COLO668 (cell line): ENCODE measurements around the gene LRIG3.

Experiments
- DNase-seq: peaks from one replicate; lab custom pipeline; 2025; ENCODE audit not compliant: unreplicated experiment; lab: John Stamatoyannopoulos, UW

The LRIG3 gene

DNA sequence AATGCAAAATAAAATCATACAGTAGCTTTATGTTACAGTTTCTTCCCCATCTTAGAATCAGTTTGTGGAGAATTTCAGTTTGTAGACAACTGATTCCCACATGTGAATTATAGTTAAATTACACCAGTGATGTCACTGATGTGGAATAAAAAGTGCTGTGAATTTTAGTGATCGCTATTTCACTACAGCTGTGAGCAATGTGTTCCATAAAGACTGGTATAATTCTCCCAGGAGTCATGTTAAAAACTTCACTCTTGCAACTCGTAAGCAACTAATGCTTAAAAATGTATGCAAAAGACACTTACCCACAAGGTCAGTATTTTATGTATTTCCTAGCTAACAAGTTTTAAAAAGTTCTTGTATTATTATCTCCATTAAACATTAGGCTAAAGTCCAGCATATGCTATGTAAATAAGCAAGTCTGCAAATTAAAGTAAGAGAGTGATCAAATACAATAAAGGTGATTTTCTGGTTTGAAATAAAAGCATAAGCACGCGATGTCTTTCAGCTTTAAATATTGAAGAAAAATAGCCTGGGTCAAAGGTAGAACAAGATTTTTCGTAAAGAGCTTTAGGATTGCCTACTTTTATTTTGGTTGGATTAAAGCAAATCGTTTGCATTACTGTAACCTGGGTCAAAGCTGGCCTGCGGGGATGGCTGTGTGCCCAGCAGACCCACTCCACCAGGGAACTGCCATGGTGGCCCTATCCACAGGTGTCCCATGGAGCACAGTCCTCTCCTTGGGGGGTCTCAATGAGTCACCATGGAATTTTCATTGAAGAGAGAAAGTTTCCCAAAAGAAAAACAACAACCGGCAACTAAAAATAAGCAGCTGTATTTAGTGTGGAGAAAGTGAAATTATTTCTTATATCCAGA is 12.7 kb upstream of the LRIG3 start:
- DNase-seq: no peak

DNA sequence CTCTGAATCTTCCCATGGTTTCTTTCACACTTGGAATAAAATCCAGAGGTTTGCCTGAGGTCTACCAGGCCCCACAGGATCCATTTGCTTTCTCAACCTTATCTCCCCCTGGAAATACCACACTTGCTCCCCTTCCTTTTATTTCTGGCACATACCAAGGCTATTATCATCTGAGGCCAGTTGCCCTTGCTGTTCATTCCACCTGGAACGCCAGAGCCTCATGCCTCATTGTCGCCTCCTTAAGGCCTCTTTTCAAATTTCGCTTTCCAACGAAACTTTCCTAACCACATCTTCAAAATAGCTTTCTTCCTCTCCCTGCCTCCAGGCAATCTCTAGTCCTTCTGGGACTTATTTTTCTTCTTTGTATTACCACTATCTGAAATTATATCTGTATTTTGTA is 11.2 kb upstream of the LRIG3 start:
- no peak for DNase-seq

- no peak for DNase-seq
Measured at GRCh38 chr12:58930770-58931324, 10.5 kb upstream of the LRIG3 start.

DNA sequence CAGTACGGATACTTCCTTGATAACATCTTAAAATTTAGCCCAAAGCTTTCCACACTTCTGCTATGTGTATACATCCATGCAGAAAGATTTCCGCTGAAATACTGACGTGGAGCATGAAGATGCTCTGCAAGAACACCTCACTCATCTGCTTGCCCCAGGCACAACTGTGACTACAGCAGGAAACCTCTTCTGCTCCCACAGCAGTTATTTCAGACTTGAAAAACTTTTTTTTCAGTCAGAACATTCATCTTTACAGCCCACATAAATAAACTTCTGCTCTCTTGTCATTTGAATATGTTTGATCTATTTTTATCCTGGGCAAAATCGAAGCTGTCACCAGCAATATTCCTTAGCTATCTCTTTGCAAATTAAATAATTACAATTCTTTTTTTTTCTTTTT is 6.8 kb upstream of the LRIG3 start:
- no peak for DNase-seq

DNA sequence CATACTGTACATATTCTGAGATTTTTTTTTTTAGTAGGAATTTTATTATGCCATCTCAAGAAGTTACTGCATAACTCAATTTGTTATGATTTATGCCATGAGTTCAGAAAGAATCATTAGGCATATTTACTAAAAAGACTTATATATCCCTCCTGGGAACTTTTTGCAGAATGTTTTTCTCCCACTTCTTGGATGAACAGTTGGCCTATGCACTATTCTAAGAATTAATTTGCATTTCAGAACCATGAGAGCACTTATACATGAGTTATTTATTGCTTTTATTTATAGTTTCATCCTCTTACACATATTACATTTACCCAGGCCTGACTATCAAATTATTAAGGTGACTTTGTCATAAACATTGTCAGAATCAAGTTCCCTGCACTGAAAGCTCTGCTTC is 6.3 kb upstream of the LRIG3 start:
- DNase-seq: no peak

DNA sequence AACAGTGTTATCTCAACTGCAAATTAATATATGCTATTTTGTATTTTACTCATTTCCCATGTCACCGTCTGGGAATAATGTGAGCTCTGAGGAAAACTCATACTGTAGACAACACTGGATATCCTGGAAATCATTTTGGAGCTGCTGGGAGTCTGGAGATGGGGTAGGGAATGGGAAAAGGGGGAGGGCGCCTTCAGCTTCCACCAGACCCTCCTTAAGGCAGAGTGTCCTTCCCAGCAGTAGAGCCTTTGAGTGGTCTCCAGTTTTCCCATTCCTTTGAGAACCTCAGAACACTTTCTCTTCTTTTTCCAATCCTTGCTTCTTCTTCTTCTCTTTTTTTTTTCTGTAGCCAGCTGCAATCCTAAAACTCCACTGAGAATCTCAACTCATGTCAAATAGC is 5.4 kb upstream of the LRIG3 start:
- DNase-seq: no peak

GRCh38 chr12:58925111-58925611 is 4.9 kb upstream of the LRIG3 start:
- DNase-seq: no peak

- DNase-seq: no peak
Measured at GRCh38 chr12:58924652-58925051, 4.3 kb upstream of the LRIG3 start.

DNA sequence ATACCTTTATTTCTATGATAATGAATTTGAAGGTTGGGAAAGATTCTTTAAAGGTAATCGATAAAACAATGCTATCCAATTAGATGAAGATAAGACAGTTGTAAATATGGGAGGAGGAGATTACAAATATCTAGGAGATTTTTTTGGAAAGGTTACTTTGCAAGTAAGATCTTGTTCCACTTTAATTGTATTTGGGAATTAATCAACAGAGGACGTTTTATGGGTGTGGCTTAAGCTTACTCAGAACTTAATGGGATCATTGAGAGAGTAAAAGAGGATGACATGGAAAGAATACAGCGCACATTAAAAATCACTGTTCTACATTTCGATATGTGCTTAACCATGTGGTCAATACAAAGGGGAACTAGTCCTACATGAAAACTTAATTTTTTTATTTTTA is 3.5 kb upstream of the LRIG3 start:
- DNase-seq: no peak

DNA sequence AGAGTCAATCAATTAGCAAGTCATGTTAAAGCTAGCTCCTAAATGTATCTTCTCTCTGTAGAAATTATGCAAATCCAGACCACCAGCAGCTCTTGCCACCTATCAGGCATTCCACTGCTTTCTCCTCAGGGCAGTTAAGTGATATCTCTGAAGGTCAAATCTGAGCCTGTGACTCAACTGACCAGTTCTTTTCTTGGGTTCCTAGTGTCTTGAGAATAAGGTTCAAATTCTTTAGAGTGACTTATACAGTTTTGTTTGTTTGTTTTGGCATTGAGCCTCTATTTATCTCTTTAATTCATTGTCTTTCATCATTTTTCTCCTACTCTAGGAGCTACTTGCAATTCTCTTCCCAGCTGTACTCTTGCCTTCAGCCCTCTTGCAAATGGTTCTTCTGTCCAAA is 2.5 kb upstream of the LRIG3 start:
- no peak for DNase-seq

DNA sequence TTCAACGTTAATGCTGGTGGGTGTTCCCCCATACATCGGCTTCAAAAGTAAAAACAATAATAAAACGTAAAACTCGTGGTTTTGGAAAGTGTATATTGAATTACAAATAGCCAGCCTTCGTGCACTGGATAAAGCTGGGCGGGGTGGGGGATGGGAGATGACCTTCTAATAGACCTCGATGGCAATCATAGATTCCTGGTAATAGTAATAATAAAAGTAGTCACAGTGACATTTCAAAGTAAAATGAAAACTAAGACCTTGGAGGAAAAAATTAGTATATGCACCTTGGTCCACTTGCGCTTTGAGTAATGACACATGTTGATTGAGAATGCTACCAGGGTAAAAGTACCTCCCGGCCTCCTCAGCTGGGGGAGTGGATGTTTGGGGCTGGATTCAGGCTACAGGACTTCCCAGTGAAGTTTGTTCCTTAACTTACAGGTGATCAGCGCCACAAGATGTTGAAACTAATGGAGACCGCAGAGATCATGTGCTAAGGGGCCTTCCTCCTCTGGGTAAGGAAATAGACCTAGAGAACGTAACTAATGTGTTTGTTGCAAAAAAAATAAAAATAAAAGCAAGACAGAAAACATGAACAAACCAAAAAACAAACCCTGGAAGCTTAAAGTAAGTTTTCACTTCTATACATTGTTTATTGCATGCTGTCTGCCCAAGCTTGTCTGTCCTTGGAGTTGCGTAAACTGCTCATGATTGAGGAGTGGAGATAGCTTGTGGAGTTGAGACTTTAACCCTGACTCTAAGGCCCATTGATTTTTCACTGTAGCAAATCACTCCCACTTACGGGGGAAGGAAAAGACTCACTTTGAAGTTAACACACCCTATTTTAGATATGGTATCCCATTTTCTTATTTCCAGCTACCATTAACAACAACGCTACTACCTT is 907 bp upstream of the LRIG3 start:
- no peak for DNase-seq

- DNase-seq: peak; percentile 48
Measured at GRCh38 chr12:58919231-58920101, 838 bp downstream of the LRIG3 start.

DNA sequence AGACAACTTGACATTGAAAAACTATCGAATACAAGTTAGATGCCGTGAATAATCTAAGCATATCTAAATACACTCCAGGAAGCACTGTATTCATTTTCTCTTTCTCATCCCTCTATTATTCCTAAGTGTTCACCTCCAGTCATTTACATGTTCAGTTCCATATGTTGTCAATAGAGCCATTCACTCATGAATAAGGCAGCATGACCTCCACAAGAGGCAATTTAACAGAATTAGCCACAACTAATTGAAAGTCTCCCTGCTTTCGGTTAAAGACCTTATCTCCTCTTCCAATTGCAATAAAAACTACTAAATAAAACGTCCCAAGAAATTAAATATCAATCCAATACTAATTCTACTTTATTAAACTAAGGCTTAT is 1.8 kb downstream of the LRIG3 start:
- no peak for DNase-seq

DNA sequence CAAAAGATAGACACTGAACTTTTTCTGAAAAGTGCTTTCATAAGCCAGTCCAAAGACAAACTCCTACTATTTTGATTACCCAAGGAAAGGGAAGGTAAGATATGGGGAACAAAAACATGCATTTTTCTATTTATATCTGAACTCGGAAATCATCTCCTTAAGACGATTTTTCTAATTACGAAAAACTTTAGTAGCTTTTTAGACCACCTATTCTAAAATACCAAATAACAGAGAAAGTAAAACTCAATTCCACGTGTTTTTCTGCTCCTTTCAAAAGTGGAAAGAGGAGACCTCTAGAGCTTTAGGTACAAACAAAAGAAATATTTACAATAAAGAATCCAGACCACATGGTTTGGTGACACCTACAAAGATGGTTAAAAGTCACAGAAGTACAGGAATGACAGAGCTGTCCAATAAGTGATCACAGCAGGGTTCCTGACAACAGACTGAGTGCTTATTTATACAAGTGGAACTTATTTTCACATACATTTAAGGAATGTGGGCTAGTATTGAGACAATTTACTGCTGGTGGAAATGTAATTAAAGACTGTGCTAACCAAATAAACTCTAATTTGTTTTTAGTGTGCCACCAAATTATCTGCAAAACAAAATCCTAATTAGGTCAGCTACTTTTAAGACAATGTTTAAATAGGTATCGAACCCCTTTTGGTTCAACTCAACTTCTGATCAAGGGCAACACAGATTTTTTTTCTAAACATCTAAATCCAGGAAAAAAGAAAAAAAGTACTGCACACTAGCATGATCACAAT is 2.4 kb downstream of the LRIG3 start:
- DNase-seq: no peak

DNA sequence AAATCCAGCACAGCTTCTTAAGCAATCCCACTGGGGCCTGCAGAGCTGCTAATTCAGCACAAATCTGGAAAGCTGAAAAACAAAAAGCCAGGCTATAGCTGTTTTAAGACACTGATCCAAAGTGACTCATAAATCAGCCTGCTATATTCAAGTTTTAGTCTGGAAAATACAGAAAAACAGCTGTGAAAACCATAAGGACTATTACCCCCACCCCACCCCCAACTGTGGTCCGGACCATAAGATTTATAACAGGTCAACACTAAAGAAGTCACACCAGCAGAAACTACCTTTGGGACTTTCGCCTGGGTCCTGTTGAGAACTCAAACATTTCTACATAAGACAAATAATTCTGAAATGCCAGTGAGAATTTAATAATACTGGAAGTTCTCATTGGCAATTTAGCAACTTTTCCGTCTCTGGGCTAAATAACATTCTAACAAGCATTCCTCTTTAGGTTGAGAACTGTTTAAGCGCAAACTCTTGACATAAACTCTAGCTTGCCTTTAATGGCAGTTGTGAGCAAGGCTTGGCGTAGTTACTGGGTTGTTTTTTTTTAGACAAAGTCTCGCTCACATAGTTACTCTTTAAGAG is 3.3 kb downstream of the LRIG3 start:
- DNase-seq: no peak

DNA sequence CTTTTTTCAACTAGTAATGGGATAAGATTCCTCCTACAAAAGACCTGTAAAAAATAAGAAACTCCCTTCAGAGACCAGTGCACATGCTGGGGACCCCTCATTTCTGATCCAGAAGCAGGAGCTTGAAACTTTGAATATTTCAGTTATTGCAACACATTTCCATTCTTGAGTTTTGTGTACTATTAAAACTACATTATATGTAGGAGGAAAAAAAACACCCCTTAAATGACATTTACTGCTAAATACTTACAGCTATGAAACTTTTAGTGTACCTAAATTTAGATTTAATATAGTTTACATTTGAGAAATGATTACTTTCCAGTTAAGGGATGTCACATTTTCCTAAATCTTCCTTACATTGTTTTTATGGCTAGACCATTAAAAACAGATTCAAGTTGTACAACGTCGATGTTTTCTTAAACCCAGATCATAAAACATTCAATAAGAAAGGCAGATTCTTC is 4.1 kb downstream of the LRIG3 start:
- DNase-seq: no peak

DNA sequence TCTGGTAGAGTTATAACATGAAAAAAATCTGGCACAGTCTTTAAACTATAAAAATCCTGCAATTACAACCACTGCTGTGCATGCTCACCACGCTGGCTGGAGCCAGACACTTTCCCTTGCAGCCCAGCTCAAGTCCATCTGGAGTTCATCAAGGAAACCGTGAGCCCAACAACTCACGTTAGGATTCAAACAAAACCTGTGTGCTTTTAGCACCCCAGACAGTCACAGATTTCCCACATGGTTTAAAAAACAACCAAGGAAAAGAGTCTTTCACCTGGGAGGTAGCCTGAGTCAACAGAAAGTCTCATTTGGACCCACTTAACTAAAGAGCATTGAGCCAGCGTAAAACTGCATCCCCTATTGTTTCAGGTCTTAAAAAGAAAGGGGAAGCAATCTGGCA is 4.7 kb downstream of the LRIG3 start:
- DNase-seq: peak; percentile 49

GRCh38 chr12:58915037-58915436 is 5.3 kb downstream of the LRIG3 start:
- no peak for DNase-seq

DNA sequence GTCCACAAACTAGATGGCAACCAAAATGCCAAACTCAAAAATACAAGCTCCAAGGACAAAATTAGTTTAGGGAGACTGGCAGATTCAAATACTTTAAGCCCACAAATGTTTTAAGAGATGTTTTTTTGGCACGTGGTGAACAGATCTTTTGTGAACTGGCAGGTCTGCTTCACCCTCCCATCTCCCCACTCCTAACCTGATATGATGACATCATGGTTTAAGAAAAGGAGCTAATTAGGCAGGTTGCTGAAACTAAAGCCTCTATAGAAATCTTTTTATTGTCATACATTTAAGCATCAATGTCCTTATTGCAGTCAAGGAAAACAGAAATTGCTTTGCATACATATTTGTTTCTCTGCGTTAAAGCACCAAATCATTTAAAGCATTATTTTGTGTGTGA is 5.8 kb downstream of the LRIG3 start:
- DNase-seq: no peak
